Activated CD8-positive, alpha-beta memory T cell treated with anti-CD3 and anti-CD28 coated beads, Interleukin-2, amount 50 U/mL, for 24 hours (primary cell): ENCODE measurements around the gene ATG101.

ENCODE experiments used
- DNase-seq: peaks from one replicate; pipeline ENCODE4 v3.0.0-alpha.2; 2020; ENCODE audit errors: extremely low read depth

The ATG101 gene

DNA sequence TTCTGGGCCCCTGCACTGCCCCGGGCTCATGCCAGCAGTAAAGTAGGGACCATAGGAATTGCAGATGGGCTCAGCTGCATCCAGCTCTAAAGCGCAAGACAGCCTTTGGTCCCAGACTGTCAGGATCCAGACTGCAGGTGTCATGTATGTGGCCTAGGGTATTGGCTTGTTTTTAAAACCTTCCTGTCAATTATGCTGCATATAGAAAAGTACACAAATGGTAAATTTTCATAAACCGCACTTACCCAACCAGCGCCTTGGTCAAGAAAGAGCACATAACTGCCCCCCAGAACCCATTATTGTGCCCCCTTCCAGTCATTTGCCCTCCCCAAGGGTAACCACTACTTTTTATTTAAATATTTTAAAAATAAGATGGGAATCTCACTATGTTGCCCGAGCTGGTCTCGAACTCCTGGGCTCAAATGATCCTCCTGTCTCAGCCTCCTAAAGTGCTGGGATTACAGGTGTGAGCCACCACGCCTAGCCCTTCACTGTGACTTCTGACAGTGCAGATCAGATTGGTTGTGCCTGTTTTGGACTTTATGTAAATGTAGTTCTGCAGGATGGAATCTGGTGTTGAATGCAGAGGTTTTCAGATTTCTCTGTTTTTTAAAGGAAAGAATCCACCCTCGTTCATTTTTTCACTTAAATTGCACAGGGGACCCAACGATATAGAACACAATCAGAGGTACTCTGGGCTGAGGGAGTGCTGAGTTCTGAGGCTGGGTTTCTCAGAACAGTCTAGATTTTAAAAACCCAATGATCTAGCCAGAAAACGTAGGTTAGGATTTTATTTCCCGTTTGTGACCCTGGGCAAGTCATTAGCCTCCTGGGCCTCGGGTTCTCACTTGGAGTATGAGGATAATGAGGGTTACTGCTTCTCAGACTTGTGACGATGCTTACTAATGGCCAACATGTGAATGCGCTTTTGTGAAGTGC is 11.9 kb upstream of the ATG101 start:
- no peak for DNase-seq

DNA sequence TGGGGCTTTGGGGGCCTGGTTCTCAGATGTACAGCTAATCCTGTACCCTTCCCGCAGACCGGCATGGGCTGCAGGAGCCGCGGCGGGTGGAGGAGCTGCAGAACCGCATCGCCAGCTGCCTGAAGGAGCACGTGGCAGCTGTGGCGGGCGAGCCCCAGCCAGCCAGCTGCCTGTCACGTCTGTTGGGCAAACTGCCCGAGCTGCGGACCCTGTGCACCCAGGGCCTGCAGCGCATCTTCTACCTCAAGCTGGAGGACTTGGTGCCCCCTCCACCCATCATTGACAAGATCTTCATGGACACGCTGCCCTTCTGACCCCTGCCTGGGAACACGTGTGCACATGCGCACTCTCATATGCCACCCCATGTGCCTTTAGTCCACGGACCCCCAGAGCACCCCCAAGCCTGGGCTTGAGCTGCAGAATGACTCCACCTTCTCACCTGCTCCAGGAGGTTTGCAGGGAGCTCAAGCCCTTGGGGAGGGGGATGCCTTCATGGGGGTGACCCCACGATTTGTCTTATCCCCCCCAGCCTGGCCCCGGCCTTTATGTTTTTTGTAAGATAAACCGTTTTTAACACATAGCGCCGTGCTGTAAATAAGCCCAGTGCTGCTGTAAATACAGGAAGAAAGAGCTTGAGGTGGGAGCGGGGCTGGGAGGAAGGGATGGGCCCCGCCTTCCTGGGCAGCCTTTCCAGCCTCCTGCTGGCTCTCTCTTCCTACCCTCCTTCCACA is 11.0 kb upstream of the ATG101 start:
- DNase-seq: no peak

DNA sequence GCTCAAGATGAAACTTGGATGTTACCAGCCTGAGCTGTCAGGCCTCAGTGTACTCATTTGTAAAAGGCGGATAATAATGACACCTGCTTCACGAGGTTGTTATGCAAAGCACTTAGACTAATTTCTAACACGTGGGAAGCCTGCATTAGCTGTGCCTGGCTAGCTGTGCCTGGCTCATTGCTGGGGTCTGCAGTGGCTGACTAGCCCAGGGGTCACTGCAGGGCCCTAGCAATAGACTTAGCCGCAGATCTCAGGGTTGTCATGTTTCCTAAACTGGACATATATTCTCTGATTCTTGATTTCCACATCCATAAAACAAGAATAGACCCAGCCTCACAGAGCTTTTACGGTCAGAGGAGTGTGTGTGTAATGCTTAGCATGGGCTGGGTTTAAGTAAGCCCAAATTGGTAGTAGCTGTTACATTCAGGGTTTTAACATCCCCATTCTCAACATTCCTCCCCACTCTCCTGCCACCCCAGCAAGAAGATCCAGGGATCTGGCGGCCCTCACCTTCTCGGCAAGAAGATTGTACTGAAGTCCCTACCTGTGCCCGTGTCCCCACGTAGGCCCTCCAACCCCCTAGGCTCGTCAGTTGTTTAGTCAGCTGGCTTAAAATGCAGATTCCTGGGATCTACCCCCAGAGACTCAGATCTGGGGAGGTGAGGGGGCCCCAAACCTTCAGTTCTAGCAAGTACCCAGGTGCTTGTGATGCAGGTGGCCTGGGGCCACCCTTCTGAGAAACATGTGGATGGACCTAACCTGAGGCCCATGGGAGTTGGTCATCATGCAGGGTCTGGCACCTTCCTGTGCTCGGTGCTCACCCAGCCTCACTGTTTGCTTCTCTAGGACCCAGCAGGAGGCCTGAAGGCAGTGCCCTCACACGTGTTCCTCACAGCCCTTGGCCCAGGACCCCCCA is 9.9 kb upstream of the ATG101 start:
- no peak for DNase-seq

DNA sequence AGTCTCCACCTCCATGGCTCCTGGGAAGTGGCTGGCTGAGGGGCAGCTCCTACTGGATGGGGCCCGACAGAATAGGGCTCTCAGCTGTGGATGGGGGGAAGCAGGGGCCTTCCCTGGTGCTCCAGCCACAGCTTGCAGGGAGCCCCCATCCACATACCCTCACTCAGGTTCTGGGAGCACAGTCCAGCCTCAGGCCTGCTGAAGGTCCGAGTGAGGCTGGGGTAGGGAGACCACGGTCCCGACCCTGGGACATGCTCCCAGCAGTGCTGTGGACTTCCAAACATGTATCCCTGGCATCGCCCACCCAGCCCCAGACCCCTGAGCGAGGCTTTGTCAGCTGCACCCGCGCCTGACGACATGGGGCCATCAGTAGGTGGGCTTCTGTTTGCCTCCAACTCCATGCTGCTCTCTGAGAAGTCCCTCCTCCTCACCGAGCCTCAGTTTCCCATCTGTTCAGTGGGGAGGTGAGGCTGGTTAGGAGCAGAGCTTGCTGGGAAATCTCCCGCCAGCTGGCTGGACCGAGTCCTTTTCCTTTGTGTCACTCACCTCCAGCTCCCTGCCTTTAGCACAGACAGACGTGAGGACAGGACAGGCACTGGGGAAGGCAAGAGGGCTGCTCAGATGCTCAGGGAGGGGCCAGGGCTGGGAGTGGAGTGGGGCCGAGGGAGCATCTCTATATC is 9.1 kb upstream of the ATG101 start:
- no peak for DNase-seq

DNA sequence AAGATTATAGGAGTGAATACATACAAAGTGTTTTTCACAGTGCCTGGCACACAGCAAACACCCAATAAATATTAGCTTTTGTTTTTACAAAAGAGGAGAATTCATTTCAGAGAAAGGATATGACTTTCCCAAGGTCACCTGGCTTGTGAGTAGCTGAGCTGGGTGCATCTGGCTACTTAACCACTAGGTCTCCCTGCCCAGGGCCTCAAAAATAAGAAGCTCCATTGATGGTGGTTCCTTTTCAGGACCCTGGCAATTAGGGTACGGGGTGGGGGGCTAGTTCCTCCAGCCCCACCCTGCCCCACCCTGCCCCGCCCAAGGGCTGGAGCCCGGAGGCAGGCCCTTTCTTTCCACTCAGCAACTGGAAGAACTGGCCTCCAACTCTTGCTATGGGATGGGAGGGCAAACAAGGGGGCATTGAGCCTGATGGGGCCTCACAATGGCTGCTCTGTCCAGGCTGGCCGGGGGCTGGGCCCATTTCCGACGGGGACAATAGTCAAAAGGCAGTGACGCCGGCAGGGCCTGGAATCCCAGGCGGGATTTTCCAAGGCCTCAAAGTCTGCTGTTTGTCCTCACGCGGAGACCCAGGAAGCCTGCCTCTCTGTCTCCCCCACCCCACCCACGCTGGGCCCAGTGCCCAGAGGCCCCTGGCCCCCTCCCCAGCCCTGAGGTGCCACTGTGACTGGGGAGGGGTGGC is 8.2 kb upstream of the ATG101 start:
- DNase-seq: no peak

DNA sequence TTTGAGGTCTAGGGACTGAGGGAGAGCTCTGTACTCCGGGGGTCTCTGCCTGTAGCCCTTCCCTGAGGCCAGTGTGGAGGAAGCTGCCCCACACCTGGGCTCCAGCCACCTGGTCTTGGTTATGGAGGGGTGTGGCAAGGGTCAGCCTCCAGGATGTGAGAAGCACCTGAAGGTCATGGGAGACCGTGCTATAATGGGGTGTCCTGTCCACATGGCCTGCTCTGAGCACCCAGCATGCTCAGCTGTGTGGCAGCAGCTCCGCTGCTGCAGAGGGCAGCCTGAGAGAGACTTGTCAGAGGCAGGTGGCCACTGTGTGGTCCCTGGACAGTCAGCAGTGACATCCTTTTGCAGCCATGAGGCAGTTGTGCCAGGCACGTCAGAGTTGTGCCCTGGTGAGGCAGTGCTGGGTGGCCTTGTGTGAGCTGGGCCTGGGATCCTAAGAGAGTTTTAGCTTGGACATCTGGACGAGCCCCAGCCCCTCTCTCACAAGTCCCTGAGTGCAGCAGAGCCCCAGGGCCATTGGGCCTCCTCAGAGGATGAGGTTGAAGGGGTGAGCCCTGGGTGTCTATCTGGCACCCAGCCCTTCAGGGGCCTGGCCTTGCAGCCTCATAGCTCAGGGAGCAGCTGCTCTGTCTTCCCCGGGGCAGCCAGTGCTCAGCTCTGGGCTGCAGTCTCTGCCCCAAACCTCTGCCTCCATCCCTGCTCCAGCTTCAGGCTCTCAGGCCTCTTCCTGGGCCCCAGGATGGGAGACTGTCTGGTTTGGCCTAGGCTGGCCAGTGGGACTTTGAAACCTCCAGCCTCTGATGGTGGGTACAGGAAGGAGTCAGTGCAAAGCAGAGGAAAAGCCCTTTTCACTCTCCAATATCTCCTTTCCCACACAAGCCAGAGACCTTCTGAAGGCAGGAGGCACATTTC is 7.4 kb upstream of the ATG101 start:
- DNase-seq: no peak

DNA sequence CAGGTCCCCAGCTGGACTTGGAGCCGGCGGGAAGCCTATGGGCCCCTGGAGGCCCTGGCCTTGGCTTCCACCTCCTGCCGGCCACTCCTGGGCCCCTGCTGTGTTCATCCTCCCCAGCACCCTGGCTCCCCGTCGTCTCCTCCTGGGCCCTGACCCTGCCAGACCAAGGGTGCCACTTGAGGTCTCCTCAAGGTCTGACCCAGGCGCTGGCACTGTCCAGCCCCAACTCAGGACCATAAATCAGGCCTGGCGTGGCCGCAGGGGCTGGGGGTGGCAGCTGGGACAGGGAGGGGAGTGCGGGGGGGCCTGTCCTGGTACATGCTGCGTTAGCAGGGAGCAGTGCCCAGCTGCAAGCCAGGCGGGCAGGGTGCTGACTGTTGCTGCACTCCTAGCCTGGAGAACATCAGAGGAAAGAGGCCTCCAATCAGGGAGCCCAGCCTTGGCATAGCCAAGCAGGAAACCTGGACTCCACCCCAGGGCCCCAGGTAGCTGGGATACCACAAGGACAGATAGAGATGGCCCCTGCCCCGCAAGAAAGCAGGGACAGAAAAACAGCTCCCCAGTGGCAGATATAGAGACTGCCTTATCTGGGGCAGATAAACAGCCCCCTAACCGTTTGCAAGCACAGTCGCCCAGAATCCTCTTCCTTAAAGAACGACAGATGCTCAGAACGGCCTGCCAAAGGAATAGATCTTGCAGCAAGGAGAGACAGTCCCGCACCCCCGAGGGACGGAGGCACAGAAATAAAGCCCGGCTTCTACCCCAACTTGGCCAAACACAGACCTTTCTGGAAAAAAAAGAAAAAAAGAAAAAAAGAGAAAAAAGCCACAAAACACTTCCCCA is 6.5 kb upstream of the ATG101 start:
- no peak for DNase-seq

DNA sequence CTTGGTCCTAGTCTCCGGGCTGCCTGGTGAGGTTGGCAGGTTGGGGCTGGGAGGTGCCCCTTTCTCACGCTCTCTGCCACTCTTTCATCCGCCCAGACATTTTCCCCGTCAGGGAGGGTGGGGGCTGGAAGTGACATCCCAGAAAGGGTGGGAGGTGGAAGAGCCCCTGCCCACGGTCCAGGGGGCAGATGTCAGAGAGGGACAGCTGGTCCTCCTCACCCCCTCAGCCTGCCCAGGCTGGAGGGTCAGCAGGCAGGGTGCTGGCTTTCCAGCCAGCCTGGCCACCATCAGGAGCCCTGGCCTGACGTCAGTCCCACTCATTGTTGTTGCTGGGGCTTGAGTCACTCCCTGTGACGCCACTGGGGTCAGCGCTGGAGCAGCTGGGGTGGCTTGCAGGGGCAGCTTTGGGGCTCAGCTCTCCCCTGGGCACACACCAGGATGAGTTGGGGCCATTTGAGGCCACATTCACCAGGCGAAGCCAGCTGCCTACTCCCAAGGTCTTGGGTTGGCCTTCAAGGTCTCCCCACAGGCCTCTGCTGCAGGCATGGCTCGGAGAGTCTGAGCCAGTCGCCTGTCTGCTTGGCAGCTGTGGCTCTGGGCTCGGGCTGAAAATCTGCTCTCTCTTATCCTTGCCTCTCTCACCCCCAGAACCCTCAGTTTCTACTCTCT is 5.7 kb upstream of the ATG101 start:
- no peak for DNase-seq

DNA sequence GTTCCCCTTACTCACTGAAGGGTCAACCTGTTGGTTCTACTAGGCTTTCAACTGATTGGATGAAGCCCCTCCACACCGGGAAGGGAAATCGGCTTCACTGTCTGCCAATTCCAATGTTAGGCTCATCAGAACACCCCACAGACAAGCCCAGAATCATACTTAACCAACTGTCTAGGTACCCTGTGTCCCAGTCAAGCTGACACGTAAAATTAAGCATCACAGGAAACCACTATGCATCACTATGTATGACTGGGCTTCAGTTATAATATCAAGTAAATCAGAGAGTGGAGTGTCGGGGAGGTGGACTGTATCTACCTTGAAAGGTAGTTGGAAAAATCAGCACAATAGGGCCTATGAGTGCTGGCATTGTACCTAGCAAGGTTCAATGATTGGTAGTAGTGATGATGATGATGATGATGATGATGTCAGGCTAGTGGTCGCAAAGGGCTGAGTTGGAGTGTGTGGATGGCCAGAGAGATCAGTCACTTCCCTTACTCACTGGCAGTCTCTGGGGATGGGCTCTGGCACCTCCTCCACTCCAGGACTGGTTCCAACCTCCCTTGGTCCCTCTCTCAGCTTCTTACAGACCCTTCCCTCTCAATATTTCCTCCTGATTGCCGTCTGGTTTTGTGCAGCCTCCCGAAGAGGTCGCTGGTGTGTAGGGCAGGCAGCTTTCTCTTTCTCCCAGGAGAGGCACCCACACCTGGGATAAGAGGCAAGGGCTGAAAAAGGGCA is 3.3 kb upstream of the ATG101 start:
- DNase-seq: no peak

DNA sequence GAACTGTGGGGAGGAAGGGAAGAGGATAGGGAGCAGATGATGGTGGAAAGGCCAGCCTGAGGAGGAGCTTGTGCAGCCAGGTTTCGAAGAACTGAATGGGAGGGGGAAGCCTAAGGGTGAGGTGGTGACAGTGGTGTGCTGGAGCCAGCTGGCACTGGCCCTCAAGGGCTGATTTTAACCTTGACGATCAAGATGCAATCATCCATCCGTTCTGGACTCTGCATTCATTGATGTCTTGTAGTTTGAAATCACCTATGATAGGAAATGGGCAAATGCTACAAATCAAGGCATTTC is 2.8 kb upstream of the ATG101 start:
- no peak for DNase-seq

DNA sequence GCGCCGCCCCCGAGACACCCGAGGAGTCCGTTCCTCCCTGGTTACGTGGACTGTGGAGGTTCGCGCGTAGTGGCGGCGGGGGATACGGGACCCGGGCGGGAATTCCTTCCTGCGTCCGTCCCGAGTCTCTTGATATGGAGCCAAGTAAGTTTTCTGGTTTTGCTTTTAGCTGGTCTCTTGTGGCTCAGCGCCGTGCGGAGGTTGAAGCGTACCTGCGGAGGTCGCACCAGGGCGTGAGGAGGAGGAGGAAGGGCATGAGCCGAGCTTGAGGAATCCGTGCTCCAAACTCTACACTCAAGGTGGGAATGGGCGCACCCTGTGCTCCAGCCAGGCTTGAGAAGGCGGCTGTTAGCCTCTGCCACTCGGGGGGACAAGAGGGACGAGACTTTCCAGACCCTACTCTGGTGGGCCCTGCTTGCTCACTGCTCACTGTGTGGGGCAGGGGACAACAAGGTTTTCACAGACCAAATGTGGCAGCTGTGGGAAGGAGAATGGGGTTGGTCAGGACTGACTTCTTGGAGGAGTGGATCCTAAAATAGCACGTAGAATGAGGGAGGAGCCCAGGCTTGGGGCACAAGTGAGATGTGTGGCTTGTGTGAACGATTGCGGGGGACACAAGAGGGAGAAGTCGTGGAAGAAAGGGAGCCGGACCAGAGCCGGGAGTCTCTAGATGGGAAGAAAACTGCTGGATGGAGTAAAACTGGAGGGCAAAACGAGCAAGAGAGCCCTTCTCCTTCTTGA is 577 bp downstream of the ATG101 start:
- DNase-seq: no peak

DNA sequence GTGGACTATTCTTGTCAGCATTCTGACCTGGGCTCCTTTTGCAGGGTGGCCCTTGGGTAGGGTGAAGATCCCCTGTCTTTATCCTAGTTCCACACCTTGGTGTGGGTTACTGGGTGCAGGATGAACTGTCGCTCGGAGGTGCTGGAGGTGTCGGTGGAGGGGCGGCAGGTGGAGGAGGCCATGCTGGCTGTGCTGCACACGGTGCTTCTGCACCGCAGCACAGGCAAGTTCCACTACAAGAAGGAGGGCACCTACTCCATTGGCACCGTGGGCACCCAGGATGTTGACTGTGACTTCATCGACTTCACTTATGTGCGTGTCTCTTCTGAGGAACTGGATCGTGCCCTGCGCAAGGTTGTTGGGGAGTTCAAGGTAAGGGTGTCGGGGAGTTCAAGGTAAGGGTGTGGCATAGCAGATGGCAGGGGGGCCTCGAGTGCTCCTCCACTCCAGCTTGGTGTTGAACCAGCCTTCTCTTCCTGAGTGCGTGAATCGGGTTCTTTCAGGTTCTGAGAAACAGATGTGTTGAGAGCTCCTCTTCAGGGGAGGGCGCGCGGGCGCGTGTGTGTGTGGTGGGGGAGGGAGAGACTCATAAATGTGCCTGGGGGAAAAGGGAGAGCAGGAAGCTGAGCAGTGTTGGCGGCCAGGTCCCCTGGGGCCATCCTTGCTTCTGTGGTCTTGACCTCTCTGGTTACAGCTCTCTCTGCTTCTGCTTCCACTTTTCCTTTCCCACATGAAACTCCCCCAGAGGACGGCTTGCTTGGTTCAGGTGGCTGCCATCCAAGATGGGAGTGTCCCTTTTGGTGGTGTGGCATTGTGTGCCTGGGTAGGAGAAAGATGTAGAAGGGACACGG is 4.0 kb downstream of the ATG101 start:
- no peak for DNase-seq

DNA sequence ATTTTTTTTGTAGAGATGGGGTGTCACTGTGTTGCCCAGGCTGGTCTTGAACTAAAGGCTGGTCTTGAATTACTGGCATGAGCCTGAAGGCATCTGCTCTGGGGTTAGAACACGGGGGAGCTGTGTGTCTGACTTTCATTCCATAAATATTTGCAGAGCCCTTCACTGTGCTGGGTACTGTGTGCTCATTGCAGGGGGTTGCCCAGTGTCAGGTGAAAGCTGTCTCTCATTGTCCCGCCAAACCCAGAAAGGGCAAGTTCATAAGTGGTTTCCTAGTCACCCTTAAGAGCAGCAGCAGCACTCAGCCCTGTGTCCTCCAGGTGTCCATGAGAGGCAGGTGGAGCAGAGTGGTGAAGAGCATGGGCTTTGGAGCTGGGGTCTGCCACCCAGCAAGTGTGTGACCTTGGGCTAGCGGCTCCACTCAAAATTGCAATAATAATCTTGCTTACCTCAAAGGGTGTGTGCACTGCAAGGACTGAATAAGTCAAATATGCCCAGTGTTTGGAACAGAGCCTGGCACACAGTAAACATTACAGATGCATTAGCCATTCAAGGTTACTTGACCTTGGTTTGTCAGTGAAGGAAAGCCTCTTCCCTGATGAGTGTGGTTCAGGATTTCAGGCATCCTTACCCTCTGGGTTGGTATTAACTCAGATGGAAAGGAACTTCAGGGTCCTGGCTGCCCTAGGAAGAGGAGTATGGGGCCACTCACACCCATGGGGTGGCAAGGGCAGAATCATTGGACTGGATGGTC is 5.4 kb downstream of the ATG101 start:
- no peak for DNase-seq

DNA sequence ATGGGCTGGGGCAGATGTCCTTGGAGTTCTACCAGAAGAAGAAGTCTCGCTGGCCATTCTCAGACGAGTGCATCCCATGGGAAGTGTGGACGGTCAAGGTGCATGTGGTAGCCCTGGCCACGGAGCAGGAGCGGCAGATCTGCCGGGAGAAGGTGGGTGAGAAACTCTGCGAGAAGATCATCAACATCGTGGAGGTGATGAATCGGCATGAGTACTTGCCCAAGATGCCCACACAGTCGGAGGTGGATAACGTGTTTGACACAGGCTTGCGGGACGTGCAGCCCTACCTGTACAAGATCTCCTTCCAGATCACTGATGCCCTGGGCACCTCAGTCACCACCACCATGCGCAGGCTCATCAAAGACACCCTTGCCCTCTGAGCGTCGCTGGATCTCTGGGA is 7.0 kb downstream of the ATG101 start:
- DNase-seq: no peak

DNA sequence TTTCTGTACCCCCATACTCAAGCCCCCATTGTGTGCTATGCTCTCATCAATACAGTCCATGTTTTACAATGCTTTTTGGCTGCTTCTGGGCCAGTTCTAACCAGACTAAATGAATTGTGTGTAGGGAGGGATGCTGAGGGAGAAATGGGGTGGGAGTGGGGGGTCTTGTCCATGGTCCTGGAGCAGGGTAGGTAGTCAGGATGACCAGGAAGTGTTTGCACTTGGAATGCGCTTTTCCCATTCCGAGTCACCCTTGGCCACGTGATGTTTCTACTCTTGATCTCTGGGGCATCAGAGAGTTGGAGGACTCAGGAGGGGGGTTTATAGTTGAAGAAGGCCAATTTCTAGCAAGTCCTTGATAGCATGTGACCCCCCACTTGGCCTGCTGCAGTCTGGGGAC is 8.5 kb downstream of the ATG101 start:
- no peak for DNase-seq
